Astrocyte (in vitro differentiated cells and primary cell): ENCODE data around the gene RPL18. TPM values are rescaled to one million over a fixed set of nuclear protein-coding genes. Genes with fewer than 3 reads are reported as not detected.

Experiments used
- DNase-seq: peaks from one replicate; pipeline ENCODE4 v3.0.0-alpha.2; 2010; ENCODE audit warnings: low read depth
- FAIRE-seq: peaks from 2 replicates; lab custom pipeline; 2011; peaks lifted over from hg19 to GRCh38; lab: Jason Lieb, UNC
- H2AFZ ChIP-seq: 2 replicates; pipeline ENCODE4 v1.6.0; 2012; ENCODE audit warnings: low read depth, low read length, inconsistent platforms
- H3K27ac ChIP-seq: 2 replicates; pipeline ENCODE4 v1.5.1; 2011; ENCODE audit warnings: low read depth, low read length, inconsistent platforms
- H3K27me3 ChIP-seq: 2 replicates; pipeline ENCODE4 v1.6.0; 2011; ENCODE audit warnings: low read length, inconsistent platforms; ENCODE audit not compliant: insufficient read depth
- H3K36me3 ChIP-seq: 2 replicates; pipeline ENCODE4 v1.5.1; 2011; ENCODE audit warnings: low read length, inconsistent platforms; ENCODE audit not compliant: insufficient read depth
- H3K4me1 ChIP-seq: 2 replicates; pipeline ENCODE4 v1.5.1; 2011; ENCODE audit warnings: low read length, inconsistent platforms; ENCODE audit not compliant: insufficient read depth
- H3K4me2 ChIP-seq: 2 replicates; pipeline ENCODE4 v1.6.0; 2012; ENCODE audit warnings: low read length, inconsistent platforms
- H3K4me3 ChIP-seq: 2 replicates; pipeline ENCODE4 v1.5.1; 2011; ENCODE audit warnings: low read depth, mild to moderate bottlenecking, low read length, inconsistent platforms; ENCODE audit not compliant: insufficient read depth
- H3K79me2 ChIP-seq: 2 replicates; pipeline ENCODE4 v1.6.0; 2012; ENCODE audit warnings: mild to moderate bottlenecking, low read length, inconsistent platforms; ENCODE audit not compliant: insufficient read depth
- H3K9ac ChIP-seq: 2 replicates; pipeline ENCODE4 v1.6.0; 2012; ENCODE audit warnings: mild to moderate bottlenecking, low read length, inconsistent platforms
- H3K9me3 ChIP-seq: 2 replicates; pipeline ENCODE4 v1.5.1; 2012; ENCODE audit warnings: low read depth, mild to moderate bottlenecking, low read length, inconsistent platforms; ENCODE audit not compliant: insufficient read depth
- H4K20me1 ChIP-seq: 2 replicates; pipeline ENCODE4 v1.6.0; 2012; ENCODE audit warnings: low read length, inconsistent platforms; ENCODE audit not compliant: insufficient read depth
- H3K27ac Mint-ChIP-seq: one replicate; pipeline ENCODE4 v1.8.0; 2021; ENCODE audit warnings: mild to moderate bottlenecking, mixed read lengths; ENCODE audit not compliant: unreplicated experiment
- H3K27me3 Mint-ChIP-seq: one replicate; pipeline ENCODE4 v1.8.0; 2021; ENCODE audit warnings: low read depth, mixed read lengths; ENCODE audit not compliant: unreplicated experiment
- H3K36me3 Mint-ChIP-seq: one replicate; pipeline ENCODE4 v1.8.0; 2021; ENCODE audit warnings: low read depth, mixed read lengths; ENCODE audit not compliant: unreplicated experiment
- H3K4me1 Mint-ChIP-seq: one replicate; pipeline ENCODE4 v1.8.0; 2021; ENCODE audit warnings: low read depth, mixed read lengths; ENCODE audit not compliant: unreplicated experiment
- H3K4me3 Mint-ChIP-seq: one replicate; pipeline ENCODE4 v1.8.0; 2021; ENCODE audit warnings: mild to moderate bottlenecking, moderate library complexity, mixed read lengths; ENCODE audit not compliant: unreplicated experiment
- H3K9me3 Mint-ChIP-seq: one replicate; pipeline ENCODE4 v1.8.0; 2021; ENCODE audit warnings: mild to moderate bottlenecking, mixed read lengths; ENCODE audit not compliant: unreplicated experiment
- EZH2 ChIP-seq: IDR thresholded peaks from 2 replicates; pipeline ENCODE4 v1.6.1; 2012; ENCODE audit warnings: mild to moderate bottlenecking, low read length, inconsistent platforms; ENCODE audit not compliant: insufficient read depth
- total RNA-seq: library from RNA; stranded (reverse); gene quantifications from 2 replicates; pipeline ENCODE4 v1.2.1, GENCODE V29; 2021
- TF ChIP-seq, protein P1 (sequence below): IDR thresholded peaks from 2 replicates; pipeline ENCODE4 v1.5.1; 2011; ENCODE audit warnings: low read depth, mild to moderate bottlenecking, inconsistent platforms, low read length, moderate library complexity; ENCODE audit not compliant: insufficient read depth

The RPL18 gene
- total RNA-seq, 1 donor from 2014 or later, result 1,102 TPM

DNA sequence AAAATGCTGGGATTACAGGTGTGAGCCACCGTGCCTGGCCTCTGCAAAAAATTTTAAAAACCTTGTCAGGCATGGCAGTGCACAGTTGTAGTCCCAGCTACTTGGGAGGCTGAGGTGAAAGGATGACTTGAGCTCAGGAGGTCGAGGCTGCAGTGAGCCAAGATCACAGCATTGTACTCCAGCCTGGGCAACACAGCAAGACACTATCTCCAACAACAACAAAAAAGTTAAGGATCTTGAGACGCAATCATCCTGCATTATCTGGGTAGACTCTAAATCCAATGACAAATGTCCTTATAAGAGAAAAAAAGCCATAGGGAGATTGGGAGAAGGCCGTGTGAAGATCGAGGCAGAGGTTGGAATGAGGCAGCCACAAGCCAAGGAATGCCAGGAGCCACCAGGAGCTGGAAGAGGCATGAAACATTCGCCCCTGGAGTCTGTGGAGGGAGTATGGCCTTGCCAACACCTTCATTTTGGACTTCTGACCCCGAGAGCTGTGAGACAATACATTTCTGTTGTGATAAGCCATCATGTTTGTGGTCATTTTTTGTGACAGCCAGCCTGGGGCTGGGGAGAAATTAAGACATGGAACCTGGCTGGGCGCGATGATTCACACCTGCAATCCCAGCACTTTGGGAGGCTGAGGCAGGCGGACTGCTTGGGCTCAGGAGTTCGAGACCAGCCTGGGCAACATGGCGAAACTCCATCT, 32.1 kb upstream of the RPL18 start:
- no peak overlapping the region for H3K4me3 Mint-ChIP-seq
- H3K4me1 Mint-ChIP-seq, result no peaks in the 10 kb centered on the region
- Histone ChIP-seq H3K4me3 (no peak overlapping the region), H3K4me1 (peaks cover 11% of the 10 kb centered on the region), H3K27me3 (no peaks in the 10 kb centered on the region), H3K36me3 (no peaks in the 10 kb centered on the region), H4K20me1 (no peaks in the 10 kb centered on the region), H3K4me2 (no peak overlapping the region), H3K9me3 (no peaks in the 10 kb centered on the region), H2AFZ (no peak overlapping the region), H3K27ac (no peak overlapping the region), H3K79me2 (no peaks in the 10 kb centered on the region), H3K9ac (no peak overlapping the region)
- H3K36me3 Mint-ChIP-seq, result no peaks in the 10 kb centered on the region
- H3K9me3 Mint-ChIP-seq, result no peaks in the 10 kb centered on the region
- no peak overlapping the region for H3K27ac Mint-ChIP-seq
- FAIRE-seq (no peak), DNase-seq (no peak)
- H3K27me3 Mint-ChIP-seq, result no peaks in the 10 kb centered on the region
- TF ChIP-seq EZH2, result no peak
- TF ChIP-seq, protein P1, sequence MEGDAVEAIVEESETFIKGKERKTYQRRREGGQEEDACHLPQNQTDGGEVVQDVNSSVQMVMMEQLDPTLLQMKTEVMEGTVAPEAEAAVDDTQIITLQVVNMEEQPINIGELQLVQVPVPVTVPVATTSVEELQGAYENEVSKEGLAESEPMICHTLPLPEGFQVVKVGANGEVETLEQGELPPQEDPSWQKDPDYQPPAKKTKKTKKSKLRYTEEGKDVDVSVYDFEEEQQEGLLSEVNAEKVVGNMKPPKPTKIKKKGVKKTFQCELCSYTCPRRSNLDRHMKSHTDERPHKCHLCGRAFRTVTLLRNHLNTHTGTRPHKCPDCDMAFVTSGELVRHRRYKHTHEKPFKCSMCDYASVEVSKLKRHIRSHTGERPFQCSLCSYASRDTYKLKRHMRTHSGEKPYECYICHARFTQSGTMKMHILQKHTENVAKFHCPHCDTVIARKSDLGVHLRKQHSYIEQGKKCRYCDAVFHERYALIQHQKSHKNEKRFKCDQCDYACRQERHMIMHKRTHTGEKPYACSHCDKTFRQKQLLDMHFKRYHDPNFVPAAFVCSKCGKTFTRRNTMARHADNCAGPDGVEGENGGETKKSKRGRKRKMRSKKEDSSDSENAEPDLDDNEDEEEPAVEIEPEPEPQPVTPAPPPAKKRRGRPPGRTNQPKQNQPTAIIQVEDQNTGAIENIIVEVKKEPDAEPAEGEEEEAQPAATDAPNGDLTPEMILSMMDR, result no peak

DNA sequence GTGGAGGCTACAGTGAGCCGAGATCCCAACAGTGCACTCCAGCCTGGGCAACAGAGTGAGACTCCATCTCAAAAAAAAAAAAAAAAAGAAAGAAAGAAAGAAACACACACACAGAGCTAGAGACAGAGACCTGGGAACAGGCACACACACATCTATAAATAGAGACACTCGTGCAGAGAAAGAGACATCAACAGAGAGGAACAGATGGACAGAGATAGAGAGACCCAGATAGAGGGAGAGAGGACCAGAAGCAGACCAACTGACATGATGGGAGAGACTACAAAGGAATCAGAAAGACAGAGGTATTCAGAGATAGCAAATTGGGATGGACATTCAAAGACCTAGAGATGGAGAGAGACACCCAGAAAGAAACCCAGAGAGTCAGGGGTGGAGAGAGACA, 29.2 kb upstream of the RPL18 start:
- H3K4me3 ChIP-seq, result no peak overlapping the region
- H4K20me1 ChIP-seq, result no peaks in the 10 kb centered on the region
- DNase-seq (no peak), FAIRE-seq (no peak)
- Mint-ChIP-seq H3K27ac (no peak overlapping the region), H3K9me3 (no peaks in the 10 kb centered on the region), H3K4me1 (peaks cover 4% of the 10 kb centered on the region), H3K4me3 (no peak overlapping the region), H3K27me3 (no peaks in the 10 kb centered on the region), H3K36me3 (no peaks in the 10 kb centered on the region)
- no peaks in the 10 kb centered on the region for H3K79me2 ChIP-seq
- H3K27ac ChIP-seq, result no peak overlapping the region
- peaks cover 19% of the 10 kb centered on the region for H3K4me1 ChIP-seq
- TF ChIP-seq EZH2, result no peak
- TF ChIP-seq, protein P1, result no peak
- no peak overlapping the region for H3K4me2 ChIP-seq
- no peaks in the 10 kb centered on the region for H3K27me3 ChIP-seq
- no peak overlapping the region for H2AFZ ChIP-seq
- no peaks in the 10 kb centered on the region for H3K36me3 ChIP-seq
- no peaks in the 10 kb centered on the region for H3K9me3 ChIP-seq
- H3K9ac ChIP-seq, result no peak overlapping the region

DNA sequence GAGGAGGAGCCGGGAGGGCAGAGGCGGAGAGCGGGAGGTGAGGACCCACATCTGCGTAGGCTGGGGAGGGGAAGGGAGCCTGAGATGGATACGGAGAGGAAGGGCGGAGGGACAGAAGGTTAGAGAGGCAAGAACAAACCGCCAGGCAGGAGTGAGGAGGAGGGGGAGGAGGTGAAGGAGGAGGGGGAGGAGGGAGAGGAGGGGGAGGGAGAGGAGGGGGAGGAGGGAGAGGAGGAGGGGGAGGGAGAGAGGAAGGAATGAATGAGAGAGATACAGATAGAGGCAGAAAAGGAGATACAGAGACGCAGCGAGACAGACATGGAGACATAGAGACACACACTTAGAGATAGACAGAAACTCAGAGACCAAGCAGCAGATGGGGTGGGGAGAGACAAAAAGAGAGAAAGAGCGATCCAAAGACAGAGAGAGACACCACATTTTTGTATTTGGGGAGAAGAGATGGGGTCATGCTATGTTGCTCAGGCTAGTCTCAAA, 27.8 kb upstream of the RPL18 start:
- H2AFZ ChIP-seq, result peak overlapping the region; percentile 86
- no peak for FAIRE-seq
- peaks cover 19% of the 10 kb centered on the region for H3K4me1 ChIP-seq
- H3K9me3 Mint-ChIP-seq, result no peaks in the 10 kb centered on the region
- H3K4me1 Mint-ChIP-seq, result peaks cover 4% of the 10 kb centered on the region
- peak overlapping the region; percentile 30 for H3K4me3 Mint-ChIP-seq
- no peaks in the 10 kb centered on the region for H4K20me1 ChIP-seq
- TF ChIP-seq, protein P1, result no peak
- no peaks in the 10 kb centered on the region for H3K79me2 ChIP-seq
- H3K36me3 ChIP-seq, result no peaks in the 10 kb centered on the region
- no peaks in the 10 kb centered on the region for H3K9me3 ChIP-seq
- DNase-seq, result peak; percentile 56
- no peak overlapping the region for H3K27ac ChIP-seq
- H3K9ac ChIP-seq, result no peak overlapping the region
- no peak overlapping the region for H3K27ac Mint-ChIP-seq
- peak overlapping the region; percentile 98 for H3K4me2 ChIP-seq
- no peaks in the 10 kb centered on the region for H3K27me3 ChIP-seq
- H3K4me3 ChIP-seq, result no peak overlapping the region
- peaks cover 2% of the 10 kb centered on the region for H3K36me3 Mint-ChIP-seq
- peaks cover 2% of the 10 kb centered on the region for H3K27me3 Mint-ChIP-seq
